Measurements from ENCODE around the gene SLC9C1.

Gene SLC9C1

GRCh38 chr3:112124907-112125607, 169.0 kb downstream of the SLC9C1 start:
- no peak for TF ChIP-seq GATA3 (IDR thresholded peaks at IDR 0.05; ENCODE audit: low read depth, low read length)
- no peak for TF ChIP-seq GATA2 (IDR thresholded peaks at IDR 0.05; ENCODE audit: low read depth, low read length)

- no peak for TF ChIP-seq GATA2 (IDR thresholded peaks at IDR 0.05; ENCODE audit: low read depth, low read length)
- TF ChIP-seq GATA3 (IDR thresholded peaks at IDR 0.05; ENCODE audit: low read depth, low read length), result no peak
Observed at GRCh38 chr3:112123548-112123947, 170.5 kb downstream of the SLC9C1 start.

GRCh38 chr3:112122870-112123269, 171.1 kb downstream of the SLC9C1 start:
- TF ChIP-seq GATA3 (IDR thresholded peaks at IDR 0.05; ENCODE audit: low read depth, low read length), result no peak
- no peak for TF ChIP-seq GATA2 (IDR thresholded peaks at IDR 0.05; ENCODE audit: low read depth, low read length)

- TF ChIP-seq GATA2 (IDR thresholded peaks at IDR 0.05; ENCODE audit: low read depth, low read length), result no peak
Observed at GRCh38 chr3:112121577-112122547, 172.2 kb downstream of the SLC9C1 start.

- TF ChIP-seq GATA3 (IDR thresholded peaks at IDR 0.05; ENCODE audit: low read depth, low read length) (no peak), GATA2 (IDR thresholded peaks at IDR 0.05; ENCODE audit: low read depth, low read length) (no peak)
Observed at GRCh38 chr3:112119962-112120836, 173.8 kb downstream of the SLC9C1 start.

GRCh38 chr3:112117841-112118571, 176.0 kb downstream of the SLC9C1 start:
- no peak for TF ChIP-seq GATA2 (IDR thresholded peaks at IDR 0.05; ENCODE audit: low read depth, low read length)
- TF ChIP-seq GATA3 (IDR thresholded peaks at IDR 0.05; ENCODE audit: low read depth, low read length), result no peak

GRCh38 chr3:112117415-112117814, 176.6 kb downstream of the SLC9C1 start:
- TF ChIP-seq GATA3 (IDR thresholded peaks at IDR 0.05; ENCODE audit: low read depth, low read length) (no peak), GATA2 (IDR thresholded peaks at IDR 0.05; ENCODE audit: low read depth, low read length) (no peak)

GRCh38 chr3:112116748-112117186, 177.2 kb downstream of the SLC9C1 start:
- TF ChIP-seq GATA2 (IDR thresholded peaks at IDR 0.05; ENCODE audit: low read depth, low read length), result no peak
- no peak for TF ChIP-seq GATA3 (IDR thresholded peaks at IDR 0.05; ENCODE audit: low read depth, low read length)

GRCh38 chr3:112115806-112116383, 178.1 kb downstream of the SLC9C1 start:
- TF ChIP-seq GATA3 (IDR thresholded peaks at IDR 0.05; ENCODE audit: low read depth, low read length), result no peak

GRCh38 chr3:112115161-112115739, 178.8 kb downstream of the SLC9C1 start:
- TF ChIP-seq GATA3 (IDR thresholded peaks at IDR 0.05; ENCODE audit: low read depth, low read length), result no peak
- no peak for TF ChIP-seq GATA2 (IDR thresholded peaks at IDR 0.05; ENCODE audit: low read depth, low read length)

GRCh38 chr3:112114576-112115160, 179.3 kb downstream of the SLC9C1 start:
- TF ChIP-seq GATA2 (IDR thresholded peaks at IDR 0.05; ENCODE audit: low read depth, low read length) (no peak), GATA3 (IDR thresholded peaks at IDR 0.05; ENCODE audit: low read depth, low read length) (no peak)

- TF ChIP-seq GATA3 (IDR thresholded peaks at IDR 0.05; ENCODE audit: low read depth, low read length), result no peak
Observed at GRCh38 chr3:112111785-112112402, 182.1 kb downstream of the SLC9C1 start.

Measured in SH-SY5Y (cell line).